T-helper 2 cell treated with Interferon-gamma antibody and Interleukin-4, amounts not matched to agents 5 μg/mL and 100 μg/mL, for 36 hours (primary cell): ENCODE measurements around the gene REV3L.
"Not testable (repeated sequence)": the region's sequence is repeated elsewhere in the genome, so short reads cannot be mapped to it uniquely, and the experiment has no call there.

Source experiments
- DNase-seq: peaks from one replicate; pipeline ENCODE4 v3.0.0; 2021; ENCODE audit warnings: low spot score
- H3K27ac Mint-ChIP-seq: one replicate; pipeline ENCODE4 v1.8.0; 2021; ENCODE audit warnings: mild to moderate bottlenecking, mixed read lengths
- H3K27me3 Mint-ChIP-seq: one replicate; pipeline ENCODE4 v1.8.0; 2021; ENCODE audit warnings: low read depth, mixed read lengths
- H3K36me3 Mint-ChIP-seq: one replicate; pipeline ENCODE4 v1.8.0; 2021; ENCODE audit warnings: low read depth, mixed read lengths
- H3K4me1 Mint-ChIP-seq: one replicate; pipeline ENCODE4 v1.8.0; 2021; ENCODE audit warnings: low read depth, mixed read lengths
- H3K4me3 Mint-ChIP-seq: one replicate; pipeline ENCODE4 v1.8.0; 2022; ENCODE audit warnings: mild to moderate bottlenecking, moderate library complexity, mixed read lengths
- H3K9me3 Mint-ChIP-seq: one replicate; pipeline ENCODE4 v1.8.0; 2021; ENCODE audit warnings: mixed read lengths

REV3L gene

DNA sequence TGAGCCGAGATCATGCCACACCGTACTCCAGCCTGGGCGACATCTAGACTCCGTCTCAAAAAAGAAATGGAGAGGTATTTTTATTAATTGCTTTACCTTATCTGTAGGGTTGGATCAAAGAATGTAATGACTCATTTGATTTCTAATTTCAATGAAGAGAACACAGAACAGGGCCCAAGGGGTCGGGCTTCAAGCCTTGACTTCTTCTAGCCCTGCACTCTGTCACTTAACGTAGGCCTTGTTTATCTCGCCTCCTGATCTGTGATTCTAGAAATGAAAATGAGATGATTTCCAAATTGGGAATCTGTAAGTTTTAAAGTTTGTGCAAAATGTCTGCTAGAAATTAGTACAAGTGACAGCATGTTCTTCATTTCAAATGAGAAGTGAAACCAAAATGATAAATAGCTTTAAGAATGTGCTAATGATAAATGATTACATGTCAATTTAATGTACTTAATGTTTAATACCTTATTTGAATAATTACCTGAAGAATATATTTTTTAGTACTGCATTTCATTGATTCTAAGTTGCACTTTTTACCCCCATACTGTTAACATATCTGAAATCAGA lies 215.2 kb downstream of the REV3L start:
- Mint-ChIP-seq H3K27me3 (no peaks in the 10 kb centered on the region), H3K36me3 (peaks cover 54% of the 10 kb centered on the region), H3K4me3 (no peak overlapping the region), H3K9me3 (no peaks in the 10 kb centered on the region), H3K4me1 (peaks cover 6% of the 10 kb centered on the region), H3K27ac (no peak overlapping the region)
- no peak for DNase-seq

DNA sequence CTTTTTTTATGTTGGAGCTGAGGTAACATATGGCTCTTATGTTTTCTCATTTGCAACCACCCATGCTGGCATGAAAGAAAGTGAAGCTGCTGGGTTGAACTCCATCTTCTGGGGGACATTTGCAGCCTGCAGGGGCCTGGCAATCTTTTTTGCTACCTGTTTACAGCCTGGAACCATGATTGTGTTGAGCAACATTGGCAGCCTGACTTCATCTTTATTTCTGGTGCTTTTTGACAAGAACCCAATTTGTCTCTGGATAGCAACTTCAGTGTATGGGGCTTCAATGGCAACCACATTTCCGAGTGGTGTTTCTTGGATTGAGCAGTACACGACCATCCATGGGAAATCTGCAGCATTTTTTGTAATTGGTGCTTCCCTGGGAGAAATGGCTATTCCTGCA lies 216.7 kb downstream of the REV3L start:
- Mint-ChIP-seq H3K27me3 (no peaks in the 10 kb centered on the region), H3K27ac (no peak overlapping the region), H3K9me3 (no peaks in the 10 kb centered on the region), H3K36me3 (peaks cover 53% of the 10 kb centered on the region), H3K4me3 (no peak overlapping the region), H3K4me1 (peaks cover 12% of the 10 kb centered on the region)
- DNase-seq: no peak

DNA sequence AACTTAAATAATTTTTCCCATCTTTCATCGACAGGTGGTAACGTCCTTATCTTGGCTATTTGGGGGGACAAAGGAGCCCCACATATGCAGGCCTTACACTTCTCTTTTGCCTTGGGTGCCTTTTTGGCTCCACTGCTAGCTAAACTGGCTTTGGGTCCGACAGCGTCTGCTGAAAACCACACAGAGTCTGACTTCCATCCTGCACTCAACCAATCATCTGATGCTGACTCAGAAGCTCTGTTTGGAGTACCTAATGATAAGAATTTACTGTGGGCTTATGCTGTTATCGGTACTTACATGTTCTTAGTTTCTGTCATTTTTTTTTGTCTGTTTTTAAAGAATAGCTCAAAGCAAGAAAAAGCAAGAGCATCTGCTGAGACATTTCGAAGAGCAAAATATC lies 217.2 kb downstream of the REV3L start:
- H3K4me1 Mint-ChIP-seq: peaks cover 15% of the 10 kb centered on the region
- no peak for DNase-seq
- no peak overlapping the region for H3K27ac Mint-ChIP-seq

DNA sequence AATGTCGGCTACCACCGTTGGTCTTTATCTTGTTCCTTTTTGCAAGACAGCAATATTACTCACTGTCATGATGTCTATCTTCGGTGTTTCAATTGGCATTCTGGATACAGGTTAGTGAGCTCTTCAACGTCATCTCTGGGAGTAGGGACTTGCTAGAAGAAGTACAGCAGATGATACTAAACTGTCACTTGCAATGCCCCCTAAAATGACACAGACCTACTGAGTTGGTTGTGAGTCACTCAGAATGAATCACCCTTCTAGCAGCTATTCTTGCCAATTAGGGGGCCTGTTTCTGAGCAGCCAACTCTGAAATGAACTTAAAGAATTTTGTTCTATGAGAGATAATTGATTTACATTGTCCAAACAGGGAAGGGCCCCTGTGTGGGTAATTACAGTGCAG lies 219.2 kb downstream of the REV3L start:
- no peak overlapping the region for H3K27ac Mint-ChIP-seq

More for the DNA sequence above, 217.2 kb downstream of the REV3L start:
- H3K36me3 Mint-ChIP-seq: peaks cover 52% of the 10 kb centered on the region
- H3K4me3 Mint-ChIP-seq: no peak overlapping the region
- H3K9me3 Mint-ChIP-seq: no peaks in the 10 kb centered on the region
- no peaks in the 10 kb centered on the region for H3K27me3 Mint-ChIP-seq

DNA sequence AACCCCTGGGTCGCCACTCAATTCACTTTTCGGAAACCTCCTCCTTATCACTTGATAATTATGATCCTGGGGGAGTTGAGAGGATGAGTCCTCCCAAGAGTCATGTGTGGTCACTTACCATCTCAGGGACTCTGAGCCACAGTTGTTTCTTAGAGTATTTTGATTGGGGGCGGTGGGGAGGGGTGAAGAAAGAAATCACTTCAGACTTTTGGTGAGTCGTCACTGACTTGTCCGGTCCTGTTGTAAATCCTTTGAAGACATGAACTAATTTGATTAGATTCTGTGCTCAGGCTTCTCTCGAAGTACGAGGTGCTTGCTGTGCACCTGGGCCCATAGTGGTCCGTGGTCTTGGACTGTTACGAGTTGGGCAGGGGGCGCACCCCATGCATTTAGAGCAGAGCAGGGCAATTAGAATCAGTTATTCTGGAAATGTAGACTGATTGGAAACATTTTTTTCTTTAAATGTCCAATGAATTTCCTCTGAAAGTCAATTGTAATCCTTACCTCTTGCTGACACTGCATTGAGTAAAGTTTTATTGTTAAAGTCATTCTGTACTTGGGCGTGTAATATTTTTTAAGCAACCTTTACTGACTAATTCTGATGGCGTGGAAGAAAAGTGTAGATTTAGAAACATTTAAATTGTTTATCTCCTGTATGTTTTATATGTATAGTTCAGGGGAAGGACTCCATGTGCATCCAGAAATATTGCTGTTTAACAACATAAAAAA lies 222.3 kb downstream of the REV3L start:
- Mint-ChIP-seq H3K27ac (peak overlapping the region; percentile 80), H3K4me3 (peak overlapping the region; percentile 60), H3K27me3 (peaks cover 6% of the 10 kb centered on the region), H3K36me3 (peaks cover 10% of the 10 kb centered on the region), H3K9me3 (no peaks in the 10 kb centered on the region), H3K4me1 (peaks cover 24% of the 10 kb centered on the region)
- DNase-seq: no peak

More for the DNA sequence above, 219.2 kb downstream of the REV3L start:
- DNase-seq: no peak
- H3K4me1 Mint-ChIP-seq: peaks cover 26% of the 10 kb centered on the region
- H3K27me3 Mint-ChIP-seq: peaks cover 3% of the 10 kb centered on the region
- no peak overlapping the region for H3K4me3 Mint-ChIP-seq
- H3K9me3 Mint-ChIP-seq: no peaks in the 10 kb centered on the region
- peaks cover 38% of the 10 kb centered on the region for H3K36me3 Mint-ChIP-seq

DNA sequence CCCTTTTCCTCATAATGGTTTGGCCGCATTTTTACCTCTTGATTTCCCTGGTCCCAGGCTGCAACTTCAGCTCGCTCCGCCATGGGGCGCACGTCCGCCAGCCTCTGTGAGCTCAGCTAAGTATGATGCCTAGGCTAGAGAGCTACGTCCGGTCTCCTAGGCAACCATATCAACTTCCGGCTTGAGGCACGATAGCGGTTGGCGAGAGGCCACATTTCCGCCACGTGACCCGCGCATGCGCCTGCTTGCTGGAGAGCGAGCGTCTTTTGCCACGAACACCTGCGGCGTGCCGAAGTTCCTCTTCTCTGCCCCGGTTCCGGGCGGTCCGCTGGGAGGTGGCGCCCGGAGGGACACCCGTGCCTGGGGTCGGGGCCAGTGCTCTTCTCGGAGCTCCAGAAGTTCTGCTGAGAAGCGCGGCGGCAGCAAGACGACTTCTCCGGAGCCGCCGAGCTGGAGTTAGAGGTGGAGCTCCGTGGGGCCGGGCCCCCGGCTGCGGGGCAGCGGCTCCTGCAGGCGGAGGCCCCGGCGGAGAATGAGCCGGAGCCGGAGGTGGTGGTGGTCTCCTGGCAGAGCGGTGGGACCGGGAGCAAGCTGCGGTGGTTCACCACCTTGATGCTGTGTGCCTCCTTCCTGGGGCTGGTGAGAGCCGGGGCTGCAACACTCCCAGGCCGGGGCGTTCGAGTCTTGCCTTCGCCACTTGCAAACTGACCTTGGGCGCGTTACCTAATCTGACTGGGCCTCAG lies 223.8 kb downstream of the REV3L start:
- Mint-ChIP-seq H3K27ac (peak overlapping the region; percentile 88), H3K27me3 (peaks cover 15% of the 10 kb centered on the region), H3K4me1 (peaks cover 24% of the 10 kb centered on the region), H3K9me3 (no peaks in the 10 kb centered on the region), H3K4me3 (peak overlapping the region; percentile 60), H3K36me3 (peaks cover 9% of the 10 kb centered on the region)
- peak; percentile 99 for DNase-seq

DNA sequence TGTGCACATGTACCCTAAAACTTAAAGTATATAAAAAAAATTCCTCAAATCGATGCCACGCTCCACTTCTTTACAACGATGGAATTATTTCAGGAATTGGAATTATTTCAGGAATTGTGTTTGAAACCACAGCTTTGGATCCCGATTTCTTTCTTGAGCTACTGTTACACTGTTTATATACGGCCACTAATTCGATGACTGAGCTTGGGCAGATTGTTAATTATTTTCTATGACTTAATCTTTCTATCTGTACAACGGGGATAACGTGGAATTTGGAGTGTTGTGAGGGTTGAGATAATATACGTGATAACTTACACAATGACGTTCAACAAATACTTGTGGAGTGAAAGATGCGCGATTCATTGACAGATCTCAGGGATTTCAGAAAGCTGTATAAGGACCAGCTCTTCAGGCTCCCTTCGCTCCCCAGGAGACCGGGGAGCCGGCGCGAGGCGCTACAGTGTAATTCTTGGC lies 224.4 kb downstream of the REV3L start:
- H3K36me3 Mint-ChIP-seq: peaks cover 5% of the 10 kb centered on the region
- peak overlapping the region; percentile 88 for H3K27ac Mint-ChIP-seq
- DNase-seq: no peak
- no peaks in the 10 kb centered on the region for H3K9me3 Mint-ChIP-seq
- peaks cover 24% of the 10 kb centered on the region for H3K4me1 Mint-ChIP-seq
- H3K4me3 Mint-ChIP-seq: peak overlapping the region; percentile 60
- peaks cover 21% of the 10 kb centered on the region for H3K27me3 Mint-ChIP-seq

DNA sequence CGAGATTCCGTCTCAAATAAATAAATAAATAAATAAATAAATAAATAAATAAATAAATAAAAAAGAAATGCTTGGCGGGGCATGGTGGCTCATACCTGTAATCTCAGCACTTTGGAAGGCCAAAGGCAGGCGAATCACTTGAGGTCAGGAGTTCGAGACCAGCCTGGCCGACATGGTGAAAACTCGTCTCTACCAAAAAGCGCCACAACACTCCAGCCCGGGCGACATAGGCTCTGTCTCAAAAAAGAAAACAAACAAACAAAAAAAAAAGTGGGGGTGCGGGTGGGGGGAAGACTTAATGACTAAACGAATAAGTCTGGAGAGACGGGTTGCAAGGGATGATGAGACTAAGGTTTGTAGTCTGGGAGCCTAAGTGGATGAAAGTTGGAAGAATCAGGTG lies 225.0 kb downstream of the REV3L start:
- peaks cover 24% of the 10 kb centered on the region for H3K4me1 Mint-ChIP-seq
- no peak for DNase-seq
- peaks cover 4% of the 10 kb centered on the region for H3K36me3 Mint-ChIP-seq
- H3K4me3 Mint-ChIP-seq: no peak overlapping the region
- H3K27me3 Mint-ChIP-seq: peaks cover 22% of the 10 kb centered on the region
- no peak overlapping the region for H3K27ac Mint-ChIP-seq
- H3K9me3 Mint-ChIP-seq: no peaks in the 10 kb centered on the region

DNA sequence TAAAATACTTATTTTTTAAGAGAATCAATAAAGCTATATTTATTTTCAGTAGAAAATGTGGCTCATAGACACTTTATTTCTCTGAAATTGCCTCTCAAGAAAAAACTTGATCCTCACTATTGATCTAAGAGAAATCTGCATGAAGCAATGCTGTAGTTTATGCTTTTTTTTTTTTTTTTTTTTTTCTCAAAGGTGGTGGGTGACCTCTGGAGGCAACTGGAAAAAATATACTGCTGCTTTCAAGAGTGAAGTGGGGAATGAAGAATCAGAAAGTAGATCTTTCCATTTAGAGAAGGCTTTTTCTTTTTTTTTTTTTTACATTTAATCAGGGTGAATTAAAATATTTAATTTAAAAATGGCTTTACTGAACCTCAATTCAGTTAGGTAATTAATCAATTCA lies 226.4 kb downstream of the REV3L start:
- peaks cover 22% of the 10 kb centered on the region for H3K27me3 Mint-ChIP-seq
- DNase-seq: no peak
- H3K4me1 Mint-ChIP-seq: peaks cover 18% of the 10 kb centered on the region

DNA sequence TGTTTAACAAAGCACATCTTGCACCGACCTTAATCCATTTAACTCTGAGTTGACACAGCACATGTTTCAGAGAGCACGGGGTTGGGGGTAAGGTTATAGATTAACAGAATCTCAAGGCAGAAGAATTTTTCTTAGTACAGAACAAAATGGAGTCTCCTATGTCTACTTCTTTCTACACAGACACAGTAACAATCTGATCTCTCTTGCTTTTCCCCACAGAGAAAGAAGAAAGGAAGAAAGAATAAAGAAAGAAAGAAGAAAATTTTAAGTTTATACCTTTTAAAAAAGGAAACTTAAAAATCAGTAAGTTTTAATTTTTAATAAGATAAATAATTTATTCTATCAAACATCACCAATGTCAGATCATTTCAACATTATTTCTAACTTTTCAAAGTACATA lies 227.2 kb downstream of the REV3L start:
- not testable (repeated sequence) for H3K9me3 Mint-ChIP-seq, DNase-seq, H3K4me3 Mint-ChIP-seq, H3K27ac Mint-ChIP-seq, H3K36me3 Mint-ChIP-seq
- Mint-ChIP-seq H3K27me3 (peaks cover 22% of the 10 kb centered on the region), H3K4me1 (peaks cover 15% of the 10 kb centered on the region)

More for the DNA sequence above, 226.4 kb downstream of the REV3L start:
- no peak overlapping the region for H3K4me3 Mint-ChIP-seq
- no peak overlapping the region for H3K27ac Mint-ChIP-seq
- H3K9me3 Mint-ChIP-seq: no peaks in the 10 kb centered on the region
- no peaks in the 10 kb centered on the region for H3K36me3 Mint-ChIP-seq

DNA sequence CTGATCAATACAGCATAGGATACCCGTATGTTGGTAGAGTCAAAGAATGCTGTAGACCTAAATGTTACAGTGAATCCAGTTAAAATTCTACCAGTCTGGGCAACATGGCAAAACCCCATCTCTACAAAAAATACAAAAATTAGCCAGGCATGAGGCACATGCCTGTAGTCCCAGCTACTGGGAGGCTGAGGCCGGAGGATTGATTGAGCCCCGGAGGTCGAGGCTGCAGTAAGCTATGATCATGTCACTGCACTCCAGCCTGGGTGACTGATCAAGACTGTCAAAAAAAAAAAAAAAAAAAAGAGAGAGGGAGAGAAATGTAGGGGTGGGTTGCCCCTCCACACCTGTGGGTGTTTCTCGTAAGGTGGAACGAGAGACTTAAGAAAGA lies 228.2 kb downstream of the REV3L start:
- no peak for DNase-seq
- Mint-ChIP-seq H3K27ac (no peak overlapping the region), H3K4me1 (peaks cover 7% of the 10 kb centered on the region), H3K27me3 (peaks cover 27% of the 10 kb centered on the region), H3K9me3 (no peaks in the 10 kb centered on the region), H3K36me3 (no peaks in the 10 kb centered on the region), H3K4me3 (no peak overlapping the region)

DNA sequence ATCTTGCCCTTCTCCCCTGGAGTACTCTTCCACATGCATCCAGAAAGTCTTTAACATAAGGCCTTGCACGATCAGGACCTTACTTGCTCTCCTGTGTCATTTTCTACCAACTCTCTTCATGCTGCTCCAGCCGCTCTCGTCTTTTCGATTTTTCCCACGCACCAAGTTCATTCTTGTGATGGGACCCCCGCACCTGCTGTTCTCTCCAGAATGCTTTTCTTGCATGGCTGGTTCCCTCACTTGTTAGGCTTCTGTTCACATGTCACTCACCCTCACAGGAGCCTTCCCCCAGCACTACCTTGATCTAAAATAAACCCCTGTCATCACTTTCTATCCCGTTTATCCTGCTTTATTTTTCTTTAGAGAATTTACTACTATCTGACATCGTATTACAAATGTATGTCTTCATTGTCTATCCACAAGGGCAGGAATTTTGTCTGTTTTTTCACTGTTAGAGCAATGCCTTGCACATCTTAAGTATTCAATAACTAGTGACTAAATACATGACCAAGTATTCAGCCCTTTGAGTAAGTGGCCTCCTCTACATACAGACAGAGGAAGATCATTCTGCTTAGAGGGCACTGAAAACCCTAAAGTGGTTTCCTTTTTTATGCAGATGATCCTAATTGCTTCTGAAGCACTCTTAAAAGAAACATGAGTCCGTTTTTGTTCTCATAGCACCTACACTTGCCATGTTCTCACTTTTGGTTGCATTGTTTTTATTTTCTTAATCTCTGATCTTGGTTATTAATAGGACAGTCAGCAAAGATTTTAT lies 228.8 kb downstream of the REV3L start:
- H3K27me3 Mint-ChIP-seq: peaks cover 31% of the 10 kb centered on the region
- H3K9me3 Mint-ChIP-seq: no peaks in the 10 kb centered on the region
- H3K4me1 Mint-ChIP-seq: peaks cover 7% of the 10 kb centered on the region
- no peaks in the 10 kb centered on the region for H3K36me3 Mint-ChIP-seq
- H3K27ac Mint-ChIP-seq: no peak overlapping the region
- DNase-seq: no peak
- H3K4me3 Mint-ChIP-seq: no peak overlapping the region

DNA sequence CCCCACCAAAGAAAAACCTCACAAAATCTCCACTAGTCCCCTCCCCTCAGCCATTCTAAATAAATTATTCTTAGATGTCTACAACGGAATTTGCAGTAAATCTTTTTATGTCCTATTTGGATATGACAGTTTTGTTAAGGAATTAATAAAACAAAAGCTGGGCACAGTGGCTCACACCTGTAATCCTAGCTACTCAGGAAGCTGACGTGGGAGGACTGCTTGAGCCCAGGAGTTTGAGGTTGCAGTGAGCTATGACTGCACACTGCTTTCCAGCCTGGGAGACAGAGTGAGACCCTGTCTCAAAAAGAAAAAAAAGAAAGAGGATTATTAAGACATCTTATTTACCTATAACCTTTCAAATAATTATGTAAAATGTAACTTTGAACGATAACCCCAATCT lies 230.3 kb downstream of the REV3L start:
- no peak for DNase-seq
- Mint-ChIP-seq H3K36me3 (no peaks in the 10 kb centered on the region), H3K27ac (no peak overlapping the region), H3K9me3 (no peaks in the 10 kb centered on the region), H3K4me3 (no peak overlapping the region), H3K27me3 (peaks cover 28% of the 10 kb centered on the region), H3K4me1 (no peaks in the 10 kb centered on the region)
